ENCODE results near the gene SPTBN2.
A peak's percentile ranks its signal among the peaks of the same experiment; 100 is the strongest.

Gene SPTBN2

DNA sequence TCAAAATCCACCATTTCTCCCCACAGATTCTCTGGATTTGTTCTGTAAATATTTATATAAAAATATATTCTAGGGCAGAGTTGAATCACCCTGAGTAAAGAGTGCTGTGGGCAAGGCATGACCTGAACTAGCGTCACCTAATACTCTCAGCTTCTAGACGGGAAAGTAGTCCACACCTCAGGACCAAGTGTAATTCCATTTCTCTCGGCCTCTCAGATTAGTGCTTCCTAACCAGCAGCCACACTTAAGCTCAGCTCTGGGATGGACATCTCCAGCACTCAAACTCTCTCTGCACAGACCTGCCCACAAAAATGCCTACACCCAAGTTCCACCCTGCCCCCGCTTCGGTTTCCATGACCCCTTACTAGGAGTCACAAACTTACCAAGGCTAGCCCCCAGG, 5.3 kb downstream of the SPTBN2 start:
- no peak for DNase-seq

DNA sequence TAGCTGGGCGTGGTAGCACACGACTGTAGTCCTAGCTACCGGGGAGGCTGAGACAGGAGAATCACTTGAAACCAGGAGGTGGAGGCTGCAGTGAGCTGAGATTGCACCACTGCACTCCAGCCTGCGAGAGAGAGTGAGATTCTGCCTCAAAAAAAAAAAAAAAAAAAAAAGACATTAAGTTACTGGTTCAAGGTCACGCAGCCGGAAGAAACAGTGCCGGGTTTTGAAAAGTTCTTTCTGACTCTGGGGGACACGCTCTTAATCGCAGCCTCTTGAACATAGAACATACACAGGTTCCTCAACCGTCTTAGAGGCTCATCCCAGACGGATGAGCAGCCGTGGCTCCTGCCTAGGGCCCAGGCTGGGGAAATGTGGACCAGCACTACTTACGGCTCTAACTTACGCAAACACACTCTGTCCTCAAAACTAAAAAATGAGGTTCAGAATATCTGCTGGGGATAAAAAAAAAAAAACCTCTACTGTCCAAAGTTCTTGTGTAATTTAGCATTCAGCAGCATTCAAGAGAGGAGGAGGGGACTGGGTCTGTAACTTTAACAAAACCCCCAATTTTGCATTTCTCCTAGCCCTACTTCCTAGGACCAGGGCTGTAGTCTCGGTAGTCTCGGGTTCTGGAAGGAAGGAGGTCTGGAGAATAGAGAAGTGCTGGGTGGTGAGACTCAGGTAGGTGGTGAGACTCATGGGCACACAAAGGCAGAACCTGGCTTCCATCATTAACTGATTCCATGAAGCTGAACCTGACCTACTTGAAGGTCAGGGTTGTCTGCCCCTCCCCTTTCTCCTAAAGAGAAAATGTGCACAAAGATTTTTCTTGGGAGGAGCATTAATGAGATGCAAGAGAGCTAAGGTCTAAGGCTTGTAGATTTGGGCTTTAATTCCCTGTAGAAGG, 6.0 kb downstream of the SPTBN2 start:
- DNase-seq, result no peak

GRCh38 chr11:66721939-66722338, 7.1 kb downstream of the SPTBN2 start:
- DNase-seq, result no peak

DNA sequence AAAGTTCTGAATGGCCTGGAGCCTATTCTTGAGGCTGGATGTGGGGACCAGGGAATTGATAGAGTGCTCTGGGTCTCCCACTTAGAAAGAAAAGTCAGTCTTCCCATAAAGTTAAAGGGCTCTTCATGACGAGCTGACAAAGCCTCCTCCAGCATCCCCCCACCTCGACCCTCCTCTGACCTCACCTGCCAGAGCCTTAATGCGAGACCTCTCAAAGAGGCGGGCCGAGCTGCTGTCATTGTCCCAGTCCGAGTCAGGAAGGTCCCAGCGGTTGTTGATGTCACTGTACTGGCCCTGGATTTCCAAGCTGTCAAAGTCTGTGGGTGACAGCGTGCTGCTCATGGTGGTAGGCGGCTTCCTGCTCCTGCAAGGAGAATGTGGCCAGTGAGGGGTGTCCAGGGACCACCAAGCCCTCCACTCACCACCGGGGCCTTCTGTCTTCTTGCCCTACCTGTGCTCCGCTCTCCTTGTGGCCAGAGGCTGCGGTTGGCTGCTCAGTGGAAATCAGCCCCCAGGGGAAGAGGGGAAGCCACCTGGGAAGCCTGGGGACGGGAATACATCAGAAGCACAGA, 8.0 kb downstream of the SPTBN2 start:
- no peak for DNase-seq

- DNase-seq, result peak; percentile 83
Measured at GRCh38 chr11:66720223-66720898, 8.7 kb downstream of the SPTBN2 start.

DNA sequence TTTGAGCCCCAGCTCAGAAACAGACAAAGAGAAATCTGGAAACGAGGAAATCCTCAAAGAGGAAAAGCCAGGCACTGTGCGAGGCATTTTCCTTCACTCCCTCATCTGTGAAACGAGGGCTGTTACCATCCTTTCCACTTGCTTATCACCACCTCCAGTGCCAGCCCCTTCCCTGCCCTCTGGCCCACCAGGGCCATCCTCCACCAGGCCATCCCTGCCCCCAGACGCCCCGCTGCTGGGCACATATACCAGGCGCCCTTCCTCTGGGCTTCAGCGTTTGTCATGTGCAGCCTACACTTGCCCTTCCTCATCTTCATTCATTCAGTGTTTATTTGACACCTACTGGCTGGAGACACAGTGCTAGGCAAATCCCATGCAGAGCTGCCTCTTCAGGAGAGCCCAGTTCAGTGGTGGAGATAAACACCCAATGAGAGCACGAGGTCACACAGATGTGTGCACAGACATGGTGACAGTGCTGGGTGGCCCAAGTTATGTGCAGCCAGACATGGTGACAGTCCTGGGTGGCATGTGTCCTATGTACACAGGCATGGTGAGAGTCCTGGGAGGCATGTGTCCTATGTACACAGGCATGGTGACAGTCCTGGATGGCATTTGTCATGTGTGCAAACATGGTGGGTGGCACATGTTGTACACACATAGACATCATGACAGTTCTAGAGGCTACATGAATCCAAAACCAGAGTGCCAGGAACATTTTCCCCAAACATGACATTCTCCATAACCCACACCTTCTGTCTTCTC, 9.7 kb downstream of the SPTBN2 start:
- DNase-seq, result no peak

DNA sequence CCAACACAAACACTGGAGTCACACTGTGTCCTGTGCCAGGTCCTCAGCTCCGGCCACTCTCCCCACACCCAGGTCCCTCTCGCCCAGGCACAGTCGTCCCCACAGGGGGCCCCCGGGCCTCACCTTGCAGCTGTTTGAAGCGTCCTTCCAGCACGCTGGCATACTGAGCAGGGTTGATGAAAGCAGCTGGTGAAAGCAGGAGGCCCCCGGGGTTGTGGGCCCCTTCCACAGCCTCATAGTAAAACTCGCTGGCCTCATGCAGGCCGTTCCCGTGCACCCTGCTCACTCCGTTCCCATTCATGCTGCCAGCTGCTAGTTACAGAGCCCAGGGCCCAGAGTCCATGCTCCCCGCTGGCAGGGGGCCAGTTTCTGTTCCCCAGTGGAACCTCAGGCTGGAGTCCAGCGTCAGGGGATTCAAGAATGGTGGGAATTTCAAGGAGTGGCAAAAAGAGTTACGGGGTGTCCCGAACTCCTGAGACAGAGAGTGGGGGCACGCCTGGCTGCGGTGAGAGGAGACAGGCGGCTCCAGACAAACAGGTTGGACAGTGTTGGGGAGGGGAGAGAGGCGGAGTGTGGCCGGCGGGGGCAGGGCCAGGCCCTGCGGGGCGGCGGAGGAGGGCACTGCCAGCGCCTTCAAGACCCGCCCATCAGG, 10.6 kb downstream of the SPTBN2 start:
- no peak for DNase-seq

DNA sequence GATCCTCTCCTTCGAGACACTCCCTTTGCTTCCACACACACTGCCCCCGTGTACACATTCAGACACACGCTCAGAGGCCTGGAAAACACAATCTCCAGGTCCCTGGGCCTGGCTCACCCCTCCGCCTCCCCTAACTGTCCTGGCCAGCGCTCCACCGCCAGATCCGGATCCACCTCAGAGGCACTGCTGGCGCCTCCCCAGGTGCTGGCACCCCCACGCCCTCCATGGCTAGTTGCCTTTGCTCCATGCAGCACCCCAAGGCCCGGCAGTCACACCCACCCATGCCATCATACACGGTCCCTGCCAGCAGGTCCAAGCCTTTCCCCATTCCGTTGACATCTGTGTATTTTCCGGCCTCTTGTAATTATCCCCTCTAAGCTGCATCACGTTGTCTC, 11.1 kb downstream of the SPTBN2 start:
- DNase-seq, result no peak

- DNase-seq, result no peak
Measured at GRCh38 chr11:66716996-66717395, 12.0 kb downstream of the SPTBN2 start.

DNA sequence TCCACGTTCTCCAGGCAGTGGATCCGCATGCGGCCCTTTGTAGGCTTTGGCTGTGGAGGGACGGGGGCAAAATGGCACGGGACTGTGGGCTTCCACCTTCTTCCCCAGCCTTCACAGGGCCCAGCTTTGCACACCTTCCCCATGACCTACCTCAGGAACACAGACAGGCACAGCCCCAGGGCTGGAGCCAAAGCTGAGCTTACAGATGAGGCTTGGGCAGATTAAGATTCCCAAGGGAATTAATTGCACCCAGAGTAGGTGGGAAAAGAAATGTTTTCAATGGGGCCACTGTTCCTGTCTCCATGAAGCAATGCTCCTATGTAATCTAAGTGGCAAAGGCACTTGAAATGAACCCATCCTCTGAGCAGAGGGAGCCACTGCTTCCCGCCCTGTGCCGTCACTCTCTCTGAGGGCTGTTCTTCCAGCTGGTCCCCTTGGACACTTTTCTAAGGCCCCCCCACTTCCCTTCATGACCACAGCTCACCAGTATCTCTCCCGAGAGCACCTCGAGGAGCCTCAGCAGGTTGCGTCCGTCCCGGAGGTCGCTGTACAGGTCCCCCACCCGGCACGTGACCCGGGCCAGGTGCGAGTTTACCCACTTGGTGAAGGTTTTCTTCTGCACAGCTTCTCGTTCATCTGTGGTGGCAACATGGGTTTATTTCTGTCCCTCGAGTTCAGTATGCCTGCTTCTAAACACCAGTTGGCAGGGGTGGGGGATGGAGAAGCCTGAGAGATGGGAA, 13.5 kb downstream of the SPTBN2 start:
- DNase-seq, result no peak

- no peak for DNase-seq
Measured at GRCh38 chr11:66713746-66714480, 15.1 kb downstream of the SPTBN2 start.

DNA sequence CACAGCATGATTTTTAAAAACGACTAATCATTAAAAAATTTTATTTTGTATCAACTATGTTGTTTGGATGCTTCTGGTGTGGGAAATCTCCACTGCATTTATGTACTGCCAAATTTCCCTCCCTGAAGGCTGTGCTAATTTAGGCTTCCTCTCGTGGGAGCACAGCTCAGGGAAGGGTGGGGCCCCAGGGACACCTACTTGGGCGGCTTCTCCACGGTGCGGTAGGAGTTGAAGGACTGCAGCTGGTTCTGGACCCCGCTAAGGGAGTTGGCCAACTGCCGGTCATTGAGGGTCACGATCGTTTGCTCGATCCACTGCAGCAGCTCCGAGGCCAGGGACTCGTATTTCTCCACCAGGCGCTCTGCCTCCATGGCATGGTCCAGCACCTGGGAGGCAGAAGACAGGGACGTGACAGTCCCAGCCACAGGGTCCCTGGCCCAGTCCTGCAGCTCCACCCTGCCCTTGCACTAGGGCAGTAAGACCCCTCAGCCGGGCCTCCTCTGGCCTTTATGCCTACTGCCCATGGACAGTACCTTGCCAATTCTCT, 18.6 kb downstream of the SPTBN2 start:
- DNase-seq, result no peak

DNA sequence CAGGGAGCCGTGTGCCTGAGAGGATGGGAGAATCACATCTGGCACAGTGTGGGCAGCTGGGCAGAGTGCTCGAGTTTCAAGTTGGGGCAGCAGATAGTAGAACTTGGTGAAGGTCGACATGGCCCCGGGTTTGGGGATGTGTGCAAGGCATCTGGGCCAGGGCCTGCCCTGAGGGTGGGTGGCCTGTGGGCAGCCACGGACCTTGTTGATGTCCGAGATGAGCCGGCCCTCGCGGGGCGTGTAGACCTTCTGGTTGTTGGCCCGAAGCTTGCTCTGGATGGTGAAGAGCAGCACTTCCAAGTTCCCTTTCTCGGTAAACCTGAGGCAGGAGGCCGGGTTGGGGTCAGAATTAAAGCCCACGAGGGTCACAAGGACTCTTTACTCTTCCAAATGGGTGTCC, 20.3 kb downstream of the SPTBN2 start:
- DNase-seq, result no peak

DNA sequence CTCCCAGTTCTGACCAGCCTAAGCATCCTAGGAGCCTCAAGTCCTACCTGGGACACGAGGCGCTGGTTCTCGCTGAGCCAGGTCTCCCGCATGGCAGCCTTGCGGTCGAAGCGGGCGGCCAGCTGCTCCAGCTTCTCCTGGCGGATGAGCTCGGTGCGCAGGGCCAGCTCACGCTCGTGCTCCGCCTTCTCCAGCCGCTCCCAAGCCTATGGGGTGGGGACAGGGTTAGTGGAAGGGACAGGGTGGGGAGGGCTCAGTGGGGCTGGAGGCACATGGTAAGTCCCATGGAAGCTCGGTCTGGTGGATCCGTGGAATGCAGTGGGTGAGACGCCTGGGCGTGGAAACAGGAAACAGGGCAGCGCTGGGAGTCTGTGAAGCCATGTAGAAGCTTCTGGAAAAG, 20.9 kb downstream of the SPTBN2 start:
- no peak for DNase-seq

GRCh38 chr11:66707486-66707885, 21.5 kb downstream of the SPTBN2 start:
- DNase-seq, result no peak

DNA sequence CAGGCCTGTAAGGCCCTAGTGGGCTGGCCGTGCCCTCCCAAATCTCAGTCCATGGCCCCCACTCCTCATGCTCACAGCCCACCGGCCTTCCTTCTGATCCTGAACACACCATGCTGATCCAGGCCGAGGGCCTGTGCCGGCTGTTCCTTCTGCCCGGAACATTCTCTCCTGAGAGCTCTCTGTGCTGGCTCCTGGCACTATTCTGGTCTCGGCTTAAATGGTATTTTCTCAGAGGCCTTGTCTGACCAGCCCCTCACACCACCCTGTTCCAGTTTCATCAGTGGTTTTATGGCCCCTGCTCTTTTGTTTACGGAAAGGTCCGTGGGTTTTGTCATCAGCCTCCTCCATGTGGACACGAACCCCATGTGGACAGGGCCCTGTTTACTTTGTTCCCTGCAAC, 22.0 kb downstream of the SPTBN2 start:
- no peak for DNase-seq

- DNase-seq, result no peak
Measured at GRCh38 chr11:66705587-66706335, 23.3 kb downstream of the SPTBN2 start.

DNA sequence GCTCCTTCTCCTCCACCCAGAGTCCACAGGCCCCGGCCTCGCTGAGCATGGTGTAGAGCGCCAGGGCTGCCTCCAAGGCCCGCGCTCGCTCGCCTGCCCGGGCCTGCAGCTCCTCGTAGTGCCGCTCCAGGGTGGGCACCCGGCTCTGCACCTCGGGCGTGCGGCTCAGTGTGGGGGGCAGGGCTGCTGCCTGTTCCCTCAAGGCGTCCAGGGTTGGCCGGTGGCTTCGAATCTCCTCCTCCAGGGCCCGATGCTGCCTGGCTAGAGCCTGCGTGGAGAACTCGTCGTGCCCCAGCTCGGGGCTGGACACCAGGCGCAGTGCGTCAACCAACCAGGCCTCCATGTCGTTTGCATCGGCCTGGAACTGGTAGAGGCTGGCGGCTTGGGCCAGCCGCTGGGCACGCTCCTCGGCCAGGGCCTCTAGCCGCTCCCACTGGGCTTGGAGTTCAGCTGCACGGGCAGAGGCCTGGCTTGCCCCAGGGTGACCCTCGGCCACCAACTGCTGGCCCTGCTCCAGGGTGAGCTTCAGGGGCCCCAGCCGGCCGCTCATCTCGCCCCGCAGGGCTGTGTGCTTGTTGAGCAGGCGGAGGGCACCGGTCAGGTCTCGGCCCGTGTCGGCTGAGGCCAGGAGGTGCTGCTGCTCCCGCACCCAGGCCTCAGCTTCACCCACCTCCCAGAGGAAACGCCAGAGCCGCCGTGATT, 24.2 kb downstream of the SPTBN2 start:
- DNase-seq, result no peak

- no peak for DNase-seq
Measured at GRCh38 chr11:66701432-66702240, 27.4 kb downstream of the SPTBN2 start.
